Germinal center (tissue), 1 donor: ENCODE data around the gene PXT1.
A peak's percentile ranks its signal among the peaks of the same experiment; 100 is the strongest.
"Not testable (repeated sequence)": the region's sequence is repeated elsewhere in the genome, so short reads cannot be mapped to it uniquely, and the experiment has no call there.

Experiments
- DNase-seq: peaks from one replicate; pipeline ENCODE4 v3.0.0; 2012; ENCODE audit warnings: mixed read lengths, low spot score

Gene PXT1

DNA sequence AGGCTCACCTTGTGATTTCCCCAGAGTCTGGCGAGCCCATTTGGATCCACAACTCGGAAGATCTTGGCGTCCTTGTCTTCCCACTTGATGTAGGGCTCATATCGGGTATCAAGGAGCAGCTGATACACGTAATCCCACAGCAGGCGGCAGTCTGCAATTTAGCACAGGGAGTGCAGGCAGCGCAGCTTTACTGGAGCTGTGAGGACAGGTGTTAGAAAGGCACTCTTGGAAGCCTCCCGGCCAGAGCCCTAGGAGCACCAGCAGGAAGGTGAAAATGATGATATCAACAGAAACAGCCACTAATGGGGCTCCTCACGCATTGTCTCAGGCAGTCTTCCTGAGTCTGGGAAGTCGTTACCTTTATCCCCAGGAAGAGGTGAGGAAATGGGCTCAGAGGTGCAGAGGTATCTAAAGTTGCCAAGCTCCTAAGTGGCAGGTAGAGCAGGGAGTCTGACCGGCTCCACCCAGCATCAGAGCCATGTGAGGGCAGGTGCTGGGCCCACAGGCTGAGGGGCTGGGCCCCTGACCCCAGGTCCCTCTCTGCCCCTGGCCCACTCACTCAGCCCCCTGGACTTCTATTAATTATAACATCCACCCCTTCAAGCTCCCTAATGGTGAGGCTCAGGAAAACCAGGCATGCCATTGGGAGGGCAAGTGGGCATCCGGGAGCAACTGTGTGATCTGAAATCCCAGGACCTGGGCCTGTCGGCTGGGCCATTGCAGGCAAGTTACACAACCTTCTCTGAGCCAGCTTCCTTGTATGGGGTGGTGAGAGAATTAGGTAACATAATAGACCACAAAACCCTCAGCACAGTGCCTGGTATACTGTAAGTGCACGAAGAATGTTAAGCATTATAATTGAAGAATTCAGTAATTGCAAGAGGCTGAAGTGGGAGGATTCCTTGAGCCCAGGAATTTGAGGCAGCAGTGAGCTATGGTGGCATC is 73.5 kb downstream of the PXT1 start:
- no peak for DNase-seq

DNA sequence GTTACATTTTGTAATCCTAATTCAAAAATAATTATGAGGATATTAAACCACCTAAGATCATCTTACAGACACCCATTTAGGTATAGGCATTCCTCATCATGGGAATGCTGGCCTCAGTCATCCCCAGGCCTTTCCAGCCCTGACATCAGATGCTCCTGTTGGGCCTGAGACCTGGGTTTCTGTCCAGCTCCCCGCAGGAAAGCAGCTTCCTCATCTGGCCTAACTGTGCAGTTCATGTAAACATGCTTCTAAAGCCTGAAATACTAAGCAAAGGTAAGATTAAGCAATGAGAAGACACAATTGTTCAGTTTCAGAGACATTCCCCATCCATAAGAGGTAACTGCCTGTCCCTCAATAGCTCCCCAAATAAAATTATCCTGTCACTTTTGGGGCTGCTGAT is 74.2 kb downstream of the PXT1 start:
- no peak for DNase-seq

DNA sequence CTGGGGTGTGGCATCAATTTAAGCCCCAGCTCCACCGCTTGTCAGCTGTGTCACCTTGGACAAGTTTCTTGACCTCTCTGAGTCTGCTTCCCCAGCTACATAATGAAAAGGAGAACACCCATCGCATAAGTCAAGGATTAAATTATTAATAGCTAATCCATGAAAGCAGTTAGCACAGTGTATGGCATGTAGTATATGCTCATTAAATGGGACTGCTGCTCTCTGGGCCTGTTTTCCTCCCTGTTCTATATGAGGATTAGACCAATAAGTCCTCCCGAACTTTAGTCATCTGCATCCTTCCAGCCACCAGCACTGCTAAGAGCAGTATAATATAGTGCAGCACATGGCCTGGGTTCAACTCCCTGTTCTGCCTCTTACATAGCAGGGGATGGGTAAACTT is 74.9 kb downstream of the PXT1 start:
- no peak for DNase-seq

DNA sequence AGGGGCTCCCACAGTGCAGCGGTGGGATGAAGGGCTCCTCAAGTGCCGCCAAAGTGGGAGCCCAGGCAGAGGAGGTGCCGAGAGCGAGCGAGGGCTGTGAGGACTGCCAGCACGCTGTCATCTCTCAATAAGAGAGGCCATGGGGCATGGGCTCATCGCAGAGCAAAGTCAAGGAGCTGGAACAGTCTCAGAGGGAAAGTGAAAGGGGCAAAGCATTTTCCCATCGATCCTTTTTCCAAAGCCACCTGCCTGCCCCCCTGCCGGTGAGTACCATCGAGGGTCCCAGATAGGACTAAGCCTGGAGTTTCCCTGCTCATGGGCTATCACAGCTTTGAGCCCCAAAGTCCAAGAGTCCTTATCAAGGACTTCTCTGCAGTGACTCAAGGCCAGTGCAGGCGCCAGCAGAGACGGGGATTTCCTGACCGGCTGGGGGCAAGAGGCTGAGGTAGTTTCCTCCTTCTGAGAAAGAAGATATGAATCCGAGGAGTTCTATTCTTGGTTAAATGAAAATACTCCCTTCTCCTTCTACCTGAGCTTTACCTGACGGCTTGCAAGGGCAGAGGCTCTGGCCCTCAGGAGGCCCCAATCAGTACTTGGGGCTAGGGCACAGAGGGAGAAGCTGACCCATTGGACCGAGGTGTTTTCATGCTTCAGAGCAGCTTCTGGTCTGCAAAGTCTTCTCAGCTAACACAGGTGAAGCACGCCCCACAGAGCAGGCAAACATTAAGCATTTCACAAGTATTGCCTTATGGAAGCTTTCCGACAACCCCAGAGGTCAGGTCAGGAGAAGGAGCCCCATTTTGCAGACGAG is 77.8 kb downstream of the PXT1 start:
- peak; percentile 42 for DNase-seq

DNA sequence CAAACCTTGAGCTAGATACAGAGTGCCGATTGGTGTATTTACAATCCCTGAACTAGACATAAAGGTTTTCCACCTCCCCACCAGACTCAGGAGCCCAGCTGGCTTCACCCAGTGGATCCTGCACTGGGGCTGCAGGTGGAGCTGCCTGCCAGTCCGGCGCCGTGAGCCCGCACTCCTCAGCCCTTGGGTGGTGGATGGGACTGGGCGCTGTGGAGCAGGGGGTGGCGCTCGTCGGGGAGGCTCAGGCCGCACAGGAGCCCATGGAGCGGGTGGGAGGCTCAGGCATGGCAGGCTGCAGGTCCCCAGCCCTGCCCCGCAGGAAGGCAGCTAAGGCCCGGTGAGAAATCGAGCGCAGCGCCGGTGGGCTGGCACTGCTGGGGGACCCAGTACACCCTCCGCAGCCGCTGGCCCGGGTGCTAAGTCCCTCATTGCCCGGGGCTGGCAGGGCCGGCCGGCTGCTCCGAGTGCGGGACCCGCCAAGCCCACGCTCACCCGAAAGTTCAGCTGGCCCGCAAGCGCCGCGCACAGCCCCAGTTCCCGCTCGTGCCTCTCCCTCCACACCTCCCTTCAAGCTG is 78.5 kb downstream of the PXT1 start:
- not testable (repeated sequence) for DNase-seq

DNA sequence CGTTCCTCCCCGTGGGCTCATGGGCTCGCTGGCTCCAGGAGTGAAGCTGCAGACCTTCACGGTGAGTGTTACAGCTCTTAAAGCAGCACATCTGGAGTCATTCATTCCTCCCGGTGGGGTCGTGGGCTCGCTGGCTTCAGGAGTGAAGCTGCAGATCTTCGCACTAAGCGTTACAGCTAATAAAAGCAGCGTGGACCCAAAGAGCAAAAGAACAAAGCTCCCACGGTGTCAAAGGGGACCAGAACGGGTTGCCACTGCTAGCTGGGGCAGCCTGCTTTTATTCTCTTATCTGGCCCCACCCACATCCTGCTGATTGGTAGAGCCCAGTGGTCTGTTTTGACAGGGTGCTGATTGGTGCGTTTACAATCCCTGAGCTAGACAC is 79.3 kb downstream of the PXT1 start:
- DNase-seq = not testable (repeated sequence)

DNA sequence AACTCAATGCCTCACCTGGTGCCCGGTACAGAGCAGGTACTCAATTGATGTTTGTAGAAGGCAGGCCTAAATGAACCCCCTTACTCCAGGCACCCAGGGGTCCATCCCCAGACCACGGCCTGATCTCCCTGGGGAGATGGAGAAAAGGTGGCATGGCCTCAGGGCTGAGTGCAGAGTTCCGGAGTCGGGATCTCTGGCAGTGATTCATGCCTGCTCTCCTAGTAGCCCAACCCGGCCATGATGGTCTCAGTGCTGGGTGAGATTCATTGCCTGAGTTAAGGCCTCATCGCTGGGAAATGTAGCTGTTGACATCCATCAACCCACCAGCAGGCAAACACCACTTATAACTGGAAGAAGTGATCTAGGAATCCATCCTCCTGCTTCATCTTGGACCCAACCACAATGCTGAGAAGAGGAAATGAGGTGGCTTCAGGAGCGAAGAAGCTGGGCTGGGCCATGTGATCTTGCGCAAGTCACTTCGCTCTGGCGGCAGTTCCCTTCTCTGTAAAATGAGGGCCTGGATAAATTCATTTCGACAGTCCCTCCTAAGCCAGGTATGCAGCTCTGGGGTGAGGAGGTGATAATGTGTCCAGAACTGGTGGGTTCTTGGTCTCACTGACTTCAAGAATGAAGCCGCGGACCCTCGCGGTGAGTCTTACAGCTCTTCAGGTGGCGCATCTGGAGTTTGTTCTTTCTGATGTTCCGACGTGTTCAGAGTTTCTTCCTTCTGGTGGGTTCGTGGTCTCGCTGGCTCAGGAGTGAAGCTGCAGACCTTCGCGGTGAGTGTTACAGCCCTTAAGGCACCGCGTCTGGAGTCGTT is 79.9 kb downstream of the PXT1 start:
- no peak for DNase-seq

DNA sequence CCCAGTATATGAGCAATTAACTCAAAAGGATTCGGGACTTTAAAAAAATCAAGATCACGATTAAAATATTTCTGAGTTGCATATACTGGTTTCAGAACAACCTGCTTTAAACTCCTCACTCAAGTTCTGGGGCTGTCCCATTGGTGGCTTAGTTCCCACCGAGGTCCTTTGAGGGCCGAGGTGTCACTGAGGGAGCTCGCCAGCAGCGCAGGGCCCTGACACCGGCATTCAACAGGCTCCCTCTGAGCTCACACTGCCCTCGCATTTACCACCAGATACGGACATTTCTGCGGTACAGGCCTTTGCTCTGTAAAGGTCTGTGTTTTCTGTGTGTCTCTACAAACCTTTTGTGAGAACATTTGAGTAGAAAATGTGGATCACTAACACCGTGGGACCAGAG is 81.6 kb downstream of the PXT1 start:
- DNase-seq = no peak

DNA sequence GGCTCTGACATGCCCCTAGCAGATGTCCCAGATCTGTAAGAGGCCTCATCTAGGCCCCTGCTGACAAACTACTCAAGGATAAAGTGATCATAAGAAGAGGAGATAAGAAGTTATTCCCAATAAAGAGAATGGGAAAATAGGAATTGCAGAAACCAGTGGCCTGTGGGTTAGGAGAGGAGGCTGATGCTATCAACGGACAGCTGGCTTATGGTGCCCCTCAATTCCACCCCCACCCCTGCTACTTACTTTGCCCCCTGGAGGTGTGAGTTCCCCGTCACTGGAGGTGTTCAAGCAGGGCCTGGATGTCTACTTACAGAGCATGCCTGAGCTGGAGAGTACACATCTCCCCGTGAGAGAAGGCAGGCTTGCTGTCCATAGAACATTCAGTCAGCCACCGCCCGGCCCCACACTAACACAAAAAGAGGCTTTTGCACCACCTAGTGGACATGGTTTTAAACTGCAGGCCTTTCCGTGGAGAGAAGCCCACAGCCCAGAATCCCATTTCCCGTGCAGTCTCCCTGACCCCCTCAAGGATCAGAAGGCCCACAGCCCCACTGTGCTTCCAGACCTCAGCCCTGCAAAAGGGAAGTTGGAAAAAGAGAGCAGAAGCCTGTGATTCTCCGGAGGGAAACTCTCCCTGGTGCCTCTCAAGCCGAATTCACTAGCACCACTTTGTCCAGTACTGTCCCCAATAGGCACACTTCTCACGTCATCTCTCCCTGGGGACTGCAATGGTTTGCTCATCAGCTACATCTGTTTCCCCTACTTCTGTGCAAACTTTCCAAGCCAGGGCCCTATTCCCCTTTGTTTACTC is 82.2 kb downstream of the PXT1 start:
- DNase-seq = peak; percentile 82

DNA sequence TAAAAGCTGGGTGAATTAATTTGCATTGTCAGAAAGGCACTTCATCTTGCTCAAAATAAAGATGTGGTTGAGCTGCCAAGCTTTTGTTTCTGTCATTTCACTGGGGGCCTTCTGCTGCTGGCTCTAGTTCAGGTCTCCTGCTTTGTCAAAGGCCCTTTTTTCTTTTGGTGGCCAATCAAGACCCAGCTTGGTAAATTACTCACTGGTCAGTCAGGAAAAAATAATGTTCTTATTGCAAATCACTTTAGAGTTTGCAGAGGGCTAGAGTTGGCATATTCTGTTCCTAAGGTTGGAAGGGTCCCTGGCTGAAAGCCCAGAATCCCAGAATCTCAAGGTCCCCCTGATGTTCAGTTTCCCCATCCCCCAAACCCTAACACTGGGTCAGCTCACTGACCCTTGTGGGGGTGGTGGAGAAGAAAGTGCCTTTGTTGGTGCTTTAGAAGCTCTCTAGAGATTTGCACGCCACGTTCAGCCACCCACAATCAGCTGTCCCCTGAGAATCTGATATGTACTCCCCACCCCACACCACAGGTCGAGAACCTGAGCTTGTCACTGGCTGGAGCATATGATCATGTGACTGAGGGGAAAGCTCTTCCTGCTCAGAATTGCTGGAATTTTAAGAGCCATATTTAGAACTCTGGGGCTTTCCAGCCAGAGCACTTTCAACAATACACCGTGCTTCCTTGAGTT is 84.3 kb downstream of the PXT1 start:
- DNase-seq = peak; percentile 47

DNA sequence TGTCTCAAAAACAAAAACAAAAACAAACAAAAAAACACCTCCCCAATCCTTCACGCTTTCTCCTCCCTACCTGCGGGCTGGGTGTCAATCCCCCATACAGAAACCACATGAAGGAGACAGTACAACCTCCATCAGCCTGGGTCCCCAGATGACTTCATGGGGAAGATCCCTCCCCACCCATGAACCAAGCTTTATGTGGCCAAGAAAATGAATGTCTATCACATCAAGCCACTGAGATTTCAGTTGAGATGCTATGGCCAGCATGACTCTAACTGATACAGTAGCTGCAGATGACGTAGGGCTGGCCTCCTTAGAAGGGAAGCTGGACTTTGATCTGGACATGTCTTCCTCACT is 84.8 kb downstream of the PXT1 start:
- DNase-seq = no peak

DNA sequence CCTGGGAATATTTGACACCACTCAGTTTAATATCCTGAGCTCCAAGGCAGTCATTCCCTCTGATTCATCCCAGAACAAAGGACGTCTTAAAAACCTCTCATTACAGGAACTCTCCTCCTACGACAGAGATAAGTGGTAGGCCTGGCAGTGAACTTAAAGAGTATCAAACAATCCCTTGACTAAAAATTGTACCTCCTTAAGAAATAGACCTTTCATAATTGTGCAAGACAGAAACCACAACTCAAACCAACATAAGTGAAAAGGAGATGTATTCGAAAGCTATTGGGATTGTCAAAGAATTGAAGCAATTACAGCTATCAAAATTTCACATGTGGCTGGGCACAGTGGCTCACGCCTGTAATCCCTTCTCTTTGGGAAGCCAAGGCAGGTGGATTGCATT is 86.8 kb downstream of the PXT1 start:
- DNase-seq = no peak

DNA sequence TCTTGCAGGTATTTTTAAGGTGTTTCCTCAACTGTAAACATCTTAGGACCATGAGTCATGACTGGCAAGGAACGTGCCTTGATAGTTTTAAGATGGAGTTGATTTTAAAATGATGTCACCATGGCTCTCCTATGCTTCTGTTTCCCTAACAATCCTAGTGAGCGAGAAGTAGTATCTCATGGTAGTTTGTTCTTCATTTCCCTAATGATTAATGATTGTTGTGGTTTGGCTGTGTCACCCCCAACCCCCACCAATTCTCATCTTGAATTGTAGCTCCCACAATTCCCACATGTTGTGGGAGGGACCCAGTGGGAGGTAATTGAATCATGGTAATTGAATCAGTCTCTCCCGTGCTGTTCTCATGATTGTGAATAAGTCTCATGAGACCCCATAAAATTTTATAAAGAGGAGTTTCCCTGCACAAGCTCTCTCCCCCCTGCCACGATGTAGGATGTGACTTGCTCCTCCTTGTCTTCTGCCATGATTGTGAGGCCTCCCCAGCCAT is 89.2 kb downstream of the PXT1 start:
- DNase-seq = no peak

DNA sequence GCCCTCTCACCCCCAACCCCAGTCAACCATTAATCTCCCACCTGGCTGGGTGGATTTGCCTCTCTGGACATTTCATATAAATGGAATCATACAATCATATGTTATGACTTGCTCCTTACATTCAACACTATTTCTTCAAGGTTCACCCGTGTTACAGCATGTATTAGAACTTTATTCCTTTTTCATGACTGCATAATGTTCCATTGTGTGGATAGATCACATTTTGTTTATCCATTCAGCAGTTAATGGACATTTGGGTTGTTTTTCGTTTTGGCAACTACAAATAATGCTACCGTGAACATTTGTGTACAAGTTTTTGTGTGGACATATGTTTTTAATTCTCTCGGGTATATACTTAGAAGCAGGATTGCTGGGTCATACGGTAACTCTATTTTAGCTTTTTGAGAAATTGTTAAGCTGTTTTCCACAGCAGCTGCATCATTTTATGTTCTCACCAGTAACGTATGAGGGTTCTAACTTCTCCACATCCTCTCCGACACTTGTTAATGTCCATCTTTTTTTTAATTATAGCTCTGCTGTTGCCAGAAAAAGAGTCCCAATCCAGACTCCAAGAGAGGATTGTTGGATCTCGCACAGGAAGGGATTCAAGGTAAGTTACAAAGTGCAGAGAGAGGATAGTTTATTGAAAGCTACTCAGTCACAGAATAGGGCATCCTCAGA is 90.0 kb downstream of the PXT1 start:
- no peak for DNase-seq

DNA sequence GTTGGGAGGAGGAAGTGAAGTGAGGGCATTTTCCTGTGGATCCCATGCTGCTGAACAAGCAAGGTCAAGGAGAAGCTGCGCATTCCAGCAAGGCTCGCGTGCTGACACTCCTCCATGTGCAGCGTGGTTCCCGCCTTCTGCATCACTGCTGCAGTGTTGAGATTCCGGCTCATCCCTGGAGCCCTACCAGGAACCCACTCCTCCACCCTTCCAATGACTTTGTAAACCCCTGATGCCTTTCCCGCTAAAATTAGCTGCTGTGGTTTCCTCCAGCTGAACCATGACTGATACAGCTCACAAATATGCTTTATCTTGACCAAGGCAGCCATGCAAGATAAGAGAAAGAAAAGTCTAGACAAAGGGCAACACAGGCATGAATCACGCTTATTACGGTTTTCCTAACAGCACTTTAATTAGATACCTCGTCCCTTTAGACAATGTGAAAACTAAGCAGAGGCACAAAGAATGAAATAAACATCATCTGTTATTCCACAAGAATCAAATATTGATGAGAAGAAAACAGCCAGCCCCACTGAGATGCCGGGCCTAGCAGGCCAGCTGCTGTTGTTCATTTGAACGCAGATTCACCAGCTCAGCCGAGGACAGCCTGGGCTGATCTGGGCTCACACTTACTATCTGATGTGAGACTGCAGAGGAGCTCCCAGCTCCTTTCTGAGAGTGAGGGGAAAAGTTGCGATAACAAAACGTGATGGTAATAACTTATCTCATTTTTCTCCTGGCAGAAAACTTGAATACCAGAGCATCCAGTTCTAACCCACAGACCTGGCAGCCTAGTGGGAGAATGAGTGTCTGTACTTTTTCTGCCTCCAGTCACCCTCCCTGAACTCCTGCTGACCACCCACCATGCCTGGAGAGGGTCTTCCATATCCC is 91.7 kb downstream of the PXT1 start:
- DNase-seq = no peak

DNA sequence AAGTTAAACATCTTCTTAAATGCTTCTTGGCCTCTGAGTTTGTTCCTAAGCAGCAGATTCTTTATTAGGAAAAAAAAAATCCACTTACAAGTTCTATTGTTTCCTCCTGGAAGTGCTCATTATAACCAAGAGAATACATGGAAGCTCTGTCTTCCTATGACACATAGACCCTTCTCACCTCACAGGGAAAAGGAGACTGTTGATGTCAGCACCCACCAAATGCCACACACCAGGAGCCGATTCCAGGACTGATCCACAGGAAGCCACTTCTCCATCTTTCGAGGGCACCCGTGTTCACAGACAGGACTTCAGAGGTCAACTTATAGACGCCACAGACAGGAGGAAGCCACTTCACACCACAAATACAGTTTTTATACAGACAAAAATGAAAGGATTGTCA is 92.6 kb downstream of the PXT1 start:
- no peak for DNase-seq

DNA sequence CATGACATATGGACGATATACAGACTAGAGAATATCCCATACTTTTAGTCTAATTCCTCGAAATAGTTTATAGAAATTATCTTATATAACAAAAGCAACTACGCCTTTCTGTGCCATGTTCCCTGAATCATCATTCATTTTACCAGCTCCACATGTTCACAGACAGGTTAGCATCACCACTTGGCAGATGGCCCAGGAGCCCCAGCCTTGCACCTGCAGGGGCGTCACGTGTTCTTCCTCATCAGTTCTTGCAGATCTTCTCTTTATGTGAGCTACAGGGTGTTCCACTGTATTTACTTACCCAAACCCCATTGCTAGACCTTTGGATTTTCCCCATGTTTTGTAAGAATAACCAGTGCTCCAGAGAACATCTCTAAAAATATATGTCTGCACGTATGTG is 93.4 kb downstream of the PXT1 start:
- peak; percentile 47 for DNase-seq

DNA sequence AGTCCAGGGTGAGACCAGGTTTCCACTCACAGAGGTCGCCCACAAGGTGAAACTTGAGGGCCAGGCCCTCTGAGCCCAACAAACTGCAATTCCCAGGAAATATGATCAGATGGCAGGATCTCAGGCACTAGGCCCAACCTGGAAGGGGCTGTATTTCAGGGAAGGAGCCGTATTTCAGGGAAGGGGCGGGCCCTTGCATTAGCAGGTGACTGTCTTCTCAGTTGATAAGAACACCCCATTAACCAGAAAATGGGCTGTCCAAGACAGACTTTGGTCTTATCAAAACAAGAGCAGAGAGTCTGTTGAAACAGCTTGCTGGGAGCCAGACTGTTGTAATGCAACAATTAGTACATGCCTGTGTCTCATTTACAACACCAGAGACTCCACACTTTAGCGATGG is 95.0 kb downstream of the PXT1 start:
- DNase-seq = no peak
